Suprapubic skin (tissue), 4 donors: ENCODE results near the gene ATP2A1. TPM values are rescaled to one million over a fixed set of nuclear protein-coding genes. Genes with fewer than 3 reads are reported as not detected.

Experiments
- DNase-seq, 2 donors: peaks; one replicate each; pipeline ENCODE4 v3.0.0-alpha.2; 2019; ENCODE audit warnings: low spot score in 2 of 2
- H3K27ac ChIP-seq: fragments of 200-600 bp; sonication (generic); one replicate; pipeline ENCODE4 v1.5.1; 2019
- H3K27me3 ChIP-seq: fragments of 200-600 bp; sonication (generic); one replicate; pipeline ENCODE4 v1.5.1; 2019
- H3K36me3 ChIP-seq: fragments of 200-600 bp; sonication (generic); one replicate; pipeline ENCODE4 v1.5.1; 2019
- H3K4me1 ChIP-seq: fragments of 200-600 bp; sonication (generic); one replicate; pipeline ENCODE4 v1.5.1; 2019
- H3K4me3 ChIP-seq: fragments of 200-600 bp; sonication (generic); one replicate; pipeline ENCODE4 v1.5.1; 2019; ENCODE audit warnings: mild to moderate bottlenecking
- H3K9me3 ChIP-seq: fragments of 200-600 bp; sonication (generic); one replicate; pipeline ENCODE4 v1.5.1; 2019
- CTCF ChIP-seq, 2 donors: fragments of 200-600 bp in 1 of 2; fragments of 450-650 bp in 1 of 2; sonication (generic) in 1 of 2; IDR thresholded peaks; one replicate each; pipeline ENCODE4 v1.5.1; 2016 to 2019; ENCODE audit warnings: antibody characterized with exemption in 2 of 2, mild to moderate bottlenecking in 1 of 2, moderate library complexity in 1 of 2
- EP300 ChIP-seq: sonication (generic); formaldehyde crosslinking; IDR thresholded peaks from one replicate; pipeline ENCODE4 v1.6.1; 2017; ENCODE audit warnings: antibody characterized with exemption
- POLR2A ChIP-seq, 2 donors: fragments of 450-650 bp; IDR thresholded peaks; one replicate each; pipeline ENCODE4 v1.6.1; 2017; ENCODE audit warnings: antibody characterized with exemption in 2 of 2, mild to moderate bottlenecking in 2 of 2, moderate library complexity in 2 of 2
- POLR2AphosphoS5 ChIP-seq, 3 donors: sonication (generic); formaldehyde crosslinking; IDR thresholded peaks; one replicate each; pipeline ENCODE4 v1.6.1; 2017; ENCODE audit warnings: antibody characterized with exemption in 3 of 3
- WGBS: methylation state at CpG from one replicate; pipeline ENCODE4 v1.1.5; 2018; 5-methylcytosine and 5-hydroxymethylcytosine counted together
- total RNA-seq, 4 donors: library from RNA; depleted of rRNA; stranded (reverse); fragments of >200 nt; gene quantifications; one replicate each; pipeline ENCODE4 v1.1.0, GENCODE V29; 2016

The ATP2A1 gene
- total RNA-seq, 4 donors from 2014 or later: 0.34 to 0.72 TPM; not detected in 2

- H3K36me3 ChIP-seq: peaks cover 49% of the 10 kb centered on the region
- H3K27ac ChIP-seq: no peak overlapping the region
- no peaks in the 10 kb centered on the region for H3K27me3 ChIP-seq
- DNase-seq: no peak
- H3K4me3 ChIP-seq: no peak overlapping the region
- no peaks in the 10 kb centered on the region for H3K4me1 ChIP-seq
- no peaks in the 10 kb centered on the region for H3K9me3 ChIP-seq
- WGBS: 86% methylated on average over 13 of the region's 29 CpGs
- no peak for TF ChIP-seq POLR2A (IDR thresholded peaks at IDR 0.05)
- TF ChIP-seq EP300: no peak
These were observed 25.2 kb downstream of the ATP2A1 start for GRCh38 chr16:28903344-28904042.

GRCh38 chr16:28904363-28904762 is 26.1 kb downstream of the ATP2A1 start:
- TF ChIP-seq POLR2AphosphoS5 (IDR thresholded peaks at IDR 0.05) (no peak), EP300 (no peak), POLR2A (IDR thresholded peaks at IDR 0.05) (no peak), CTCF (IDR thresholded peaks at IDR 0.05) (no peak)
- no peak for DNase-seq
- Histone ChIP-seq H3K4me3 (no peak overlapping the region), H3K9me3 (no peaks in the 10 kb centered on the region), H3K4me1 (no peaks in the 10 kb centered on the region), H3K27me3 (no peaks in the 10 kb centered on the region), H3K36me3 (peaks cover 58% of the 10 kb centered on the region), H3K27ac (no peak overlapping the region)
- WGBS: 77% methylated on average over 9 of the region's 14 CpGs

- no peak overlapping the region for H3K4me3 ChIP-seq
- WGBS: 93% methylated on average over 3 of the region's 16 CpGs
- DNase-seq: no peak
- no peaks in the 10 kb centered on the region for H3K4me1 ChIP-seq
- no peak overlapping the region for H3K27ac ChIP-seq
- H3K27me3 ChIP-seq: no peaks in the 10 kb centered on the region
- no peaks in the 10 kb centered on the region for H3K9me3 ChIP-seq
- TF ChIP-seq CTCF (IDR thresholded peaks at IDR 0.05): no peak
- no peak for TF ChIP-seq EP300
- no peak for TF ChIP-seq POLR2A (IDR thresholded peaks at IDR 0.05)
- no peak for TF ChIP-seq POLR2AphosphoS5 (IDR thresholded peaks at IDR 0.05)
- peaks cover 63% of the 10 kb centered on the region for H3K36me3 ChIP-seq
These were observed 26.5 kb downstream of the ATP2A1 start for GRCh38 chr16:28904828-28905227.

GRCh38 chr16:28905229-28905754 is 27.0 kb downstream of the ATP2A1 start:
- no peaks in the 10 kb centered on the region for H3K27me3 ChIP-seq
- TF ChIP-seq POLR2A (IDR thresholded peaks at IDR 0.05) (no peak), EP300 (no peak), POLR2AphosphoS5 (IDR thresholded peaks at IDR 0.05) (no peak), CTCF (IDR thresholded peaks at IDR 0.05) (no peak)

GRCh38 chr16:28905800-28906372 is 27.6 kb downstream of the ATP2A1 start:
- H3K27me3 ChIP-seq: no peaks in the 10 kb centered on the region
- H3K9me3 ChIP-seq: no peaks in the 10 kb centered on the region
- 88% methylated on average over 19 of the region's 24 CpGs for WGBS
- H3K4me3 ChIP-seq: no peak overlapping the region
- peaks cover 68% of the 10 kb centered on the region for H3K36me3 ChIP-seq
- TF ChIP-seq POLR2A (IDR thresholded peaks at IDR 0.05) (no peak), EP300 (no peak), CTCF (IDR thresholded peaks at IDR 0.05) (no peak), POLR2AphosphoS5 (IDR thresholded peaks at IDR 0.05) (no peak)
- no peak overlapping the region for H3K27ac ChIP-seq
- no peaks in the 10 kb centered on the region for H3K4me1 ChIP-seq
- no peak for DNase-seq

More at GRCh38 chr16:28905229-28905754, 27.0 kb downstream of the ATP2A1 start:
- Histone ChIP-seq H3K36me3 (peaks cover 63% of the 10 kb centered on the region), H3K9me3 (no peaks in the 10 kb centered on the region), H3K4me3 (no peak overlapping the region), H3K4me1 (no peaks in the 10 kb centered on the region), H3K27ac (no peak overlapping the region)
- no peak for DNase-seq
- WGBS: 90% methylated on average over 7 of the region's 9 CpGs
